ENCODE data around the gene CSTPP1.
A peak's percentile ranks its signal among the peaks of the same experiment; 100 is the strongest.
"Not testable (repeated sequence)": the region's sequence is repeated elsewhere in the genome, so short reads cannot be mapped to it uniquely, and the experiment has no call there.

CSTPP1 gene

DNA sequence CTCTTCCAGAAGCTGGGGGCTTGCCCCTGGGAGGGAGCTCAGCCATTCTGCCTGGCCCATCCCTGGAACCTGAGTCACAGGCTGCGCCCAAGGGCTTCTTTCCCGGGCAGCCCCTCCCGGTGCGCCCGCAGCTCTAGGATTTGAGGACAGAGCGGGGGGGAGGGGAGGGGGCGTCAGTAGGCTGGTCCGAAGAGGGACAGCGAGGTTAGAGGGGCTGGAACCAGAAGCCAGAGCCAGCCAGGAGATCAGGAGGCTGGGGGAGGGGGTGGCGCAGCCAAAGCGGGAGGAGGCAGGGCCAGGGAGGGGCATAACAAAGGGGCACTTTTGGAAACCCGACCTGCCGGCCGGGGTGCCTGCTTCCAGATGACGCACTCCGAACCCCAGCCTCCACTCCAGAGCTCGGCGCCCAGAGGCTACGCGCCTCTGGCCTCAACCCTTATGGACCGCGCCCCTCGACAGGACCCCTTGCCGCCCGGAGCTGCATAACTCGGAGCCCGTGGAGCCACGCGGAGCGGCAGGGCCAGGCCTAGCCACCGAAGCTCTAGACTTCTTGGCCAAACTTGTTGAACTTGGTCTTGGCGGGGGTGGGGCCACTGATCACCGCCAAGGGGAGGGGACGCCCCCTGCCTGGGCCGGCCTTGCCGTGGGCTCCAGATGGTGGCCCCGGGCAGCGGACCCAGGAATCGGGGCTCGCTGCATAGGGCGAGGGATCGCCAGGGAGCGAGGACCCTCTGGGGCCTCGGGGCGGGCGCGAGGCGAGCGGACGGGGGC, 248.9 kb downstream of the CSTPP1 start:
- DNase-seq, result peak in 2 of 3 experiments; percentile 35 to 40

GRCh38 chr11:47186076-47186699, 249.6 kb downstream of the CSTPP1 start, which contains the start of gene PACSIN3:
PACSIN3 (minus strand) TSS chr11:47186434; CDS start chr11:47182727, 3,707 bp downstream.
- peak; percentile 26 to 46 (median 45) for DNase-seq

DNA sequence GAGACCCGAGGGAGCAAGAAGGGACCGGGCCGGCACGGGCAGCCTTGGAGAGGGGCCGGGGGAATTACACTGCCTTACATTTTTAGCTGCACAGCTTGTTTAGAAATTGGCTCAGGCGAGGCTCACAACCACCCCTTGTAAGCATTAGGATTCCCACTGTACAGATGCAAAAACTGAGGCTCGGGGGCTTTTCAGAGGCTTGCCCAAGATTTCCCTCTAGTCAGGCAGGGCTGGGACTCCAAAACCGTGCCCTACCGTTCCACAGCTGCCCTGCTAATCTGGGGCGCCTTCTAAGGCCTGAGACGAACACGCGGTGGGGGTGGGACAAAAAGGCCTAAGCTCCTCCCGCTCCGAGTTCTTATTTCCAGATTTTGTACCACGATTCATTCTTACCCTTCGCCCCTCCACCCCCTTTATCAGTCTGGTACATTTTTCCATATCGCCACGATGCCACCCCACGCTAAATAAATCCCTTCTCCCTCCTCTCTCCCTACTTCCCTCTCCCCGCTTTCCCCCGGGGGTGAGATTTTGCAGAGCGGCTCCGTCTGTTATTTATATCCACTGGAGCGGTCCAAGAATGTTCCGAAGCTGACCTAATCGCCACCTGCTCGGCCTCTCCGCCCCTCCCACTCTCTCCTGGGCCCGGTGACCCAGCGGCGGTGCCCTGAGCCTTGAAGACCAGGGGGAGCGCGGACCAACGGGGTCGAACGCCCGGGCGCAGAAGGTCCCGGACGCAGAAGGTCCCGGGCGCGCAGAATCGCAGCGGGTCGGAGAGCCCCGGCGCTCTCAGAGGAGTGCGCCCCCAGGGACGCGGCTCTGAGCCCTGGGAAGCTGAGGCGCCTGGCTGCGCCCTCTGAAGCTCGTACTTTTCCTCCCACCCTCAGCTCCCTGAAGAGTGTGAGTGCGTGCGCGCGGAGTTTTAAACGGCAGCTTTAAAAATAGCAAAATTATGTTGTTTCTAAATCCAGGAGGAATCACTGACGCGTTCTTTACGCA, 250.4 kb downstream of the CSTPP1 start:
- no peak for DNase-seq

GRCh38 chr11:47187723-47188122, 251.2 kb downstream of the CSTPP1 start:
- DNase-seq, result no peak

DNA sequence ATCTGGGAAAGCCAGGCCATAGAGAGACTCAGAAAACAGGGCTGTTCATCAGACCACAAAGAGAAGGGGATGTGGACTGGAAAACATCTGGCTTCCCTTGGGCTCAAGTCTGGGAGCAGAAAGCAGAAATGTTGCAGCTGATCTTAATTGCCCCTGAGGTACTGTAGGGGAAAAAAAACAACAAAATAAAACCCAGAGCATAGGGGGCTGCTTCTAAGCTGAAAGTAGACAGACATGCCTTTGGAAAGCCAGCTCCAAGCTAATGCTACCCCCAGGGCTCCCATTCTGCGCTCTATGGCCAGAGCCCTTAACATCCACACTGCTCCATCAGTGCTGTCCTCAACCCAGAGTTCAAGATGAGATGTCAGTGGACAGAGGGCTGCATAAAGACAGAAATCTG, 251.7 kb downstream of the CSTPP1 start:
- no peak for DNase-seq

DNA sequence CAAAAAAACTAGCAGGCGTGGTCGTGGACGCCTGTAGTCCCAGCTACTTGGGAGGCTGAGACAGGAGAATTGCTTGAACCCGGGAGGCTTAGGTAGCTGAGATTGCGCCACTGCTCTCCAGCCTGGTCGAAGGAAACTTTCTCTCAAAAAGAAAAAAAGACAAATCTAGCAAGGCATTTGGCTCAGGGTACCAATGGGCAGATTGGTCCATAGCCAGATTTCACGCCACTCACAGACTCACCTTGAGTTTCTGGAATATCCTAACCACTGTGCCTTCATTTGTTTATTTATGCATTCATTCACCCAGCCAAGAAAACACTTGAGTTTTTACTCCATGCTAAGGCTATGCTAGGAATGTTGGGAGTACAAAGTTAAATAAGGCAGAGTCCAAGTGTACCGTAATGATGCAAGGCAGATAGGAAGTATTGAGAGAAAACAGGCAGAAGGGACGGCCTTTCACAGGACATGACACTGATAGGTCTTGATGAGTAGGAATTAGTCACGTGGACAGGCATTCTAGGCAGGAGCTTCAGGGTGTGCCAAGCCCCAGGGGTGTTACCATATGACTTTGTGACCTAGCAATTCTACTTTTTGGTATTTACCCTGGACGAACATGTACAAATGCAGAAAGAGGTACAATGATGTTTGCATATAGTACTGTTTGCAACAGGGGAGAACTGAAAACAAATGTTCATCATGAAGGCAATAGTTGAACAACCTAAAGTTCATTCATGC, 252.7 kb downstream of the CSTPP1 start:
- DNase-seq, result no peak

GRCh38 chr11:47191137-47191536, 254.6 kb downstream of the CSTPP1 start:
- DNase-seq, result not testable (repeated sequence)

- no peak for DNase-seq
Measured at GRCh38 chr11:47192111-47192510, 255.6 kb downstream of the CSTPP1 start.

DNA sequence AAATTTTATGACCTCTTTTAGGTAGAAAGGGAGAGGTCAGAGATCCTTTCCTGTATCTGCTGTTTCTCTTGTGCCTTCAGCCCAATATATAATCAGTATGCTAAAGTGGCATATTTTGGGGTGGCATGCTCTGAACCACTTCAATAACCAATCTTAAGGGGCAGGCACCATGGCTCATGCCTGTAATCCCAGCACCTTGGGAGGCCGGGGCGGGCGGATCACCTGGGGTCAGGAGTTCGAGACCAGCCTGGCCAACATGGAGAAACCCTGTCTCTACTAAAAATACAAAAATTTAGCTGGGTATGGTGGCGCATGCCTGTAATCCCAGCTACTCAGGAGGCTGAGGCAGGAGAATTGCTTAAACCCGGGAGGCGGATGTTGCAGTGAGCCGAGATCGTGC, 261.6 kb downstream of the CSTPP1 start:
- not testable (repeated sequence) for DNase-seq

DNA sequence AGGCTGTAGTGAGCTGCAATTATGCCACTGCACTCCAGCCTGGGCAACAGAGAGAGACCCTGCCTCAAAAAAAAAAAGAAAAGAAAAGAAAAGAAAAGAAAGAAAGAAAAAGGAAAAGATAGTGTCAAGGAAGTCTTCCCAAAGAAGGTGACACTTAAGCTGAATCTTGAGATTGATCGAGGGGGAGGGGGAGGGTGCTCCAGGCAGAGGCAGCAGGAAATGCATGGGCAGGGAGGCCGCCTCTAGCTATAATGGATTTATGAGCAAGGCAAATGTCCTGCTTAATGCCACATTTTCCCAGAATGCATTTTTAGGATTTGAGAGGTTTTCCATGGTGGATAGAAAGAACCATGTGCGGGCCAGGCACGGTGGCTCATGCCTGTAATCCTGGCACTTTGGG, 264.5 kb downstream of the CSTPP1 start:
- no peak for DNase-seq

DNA sequence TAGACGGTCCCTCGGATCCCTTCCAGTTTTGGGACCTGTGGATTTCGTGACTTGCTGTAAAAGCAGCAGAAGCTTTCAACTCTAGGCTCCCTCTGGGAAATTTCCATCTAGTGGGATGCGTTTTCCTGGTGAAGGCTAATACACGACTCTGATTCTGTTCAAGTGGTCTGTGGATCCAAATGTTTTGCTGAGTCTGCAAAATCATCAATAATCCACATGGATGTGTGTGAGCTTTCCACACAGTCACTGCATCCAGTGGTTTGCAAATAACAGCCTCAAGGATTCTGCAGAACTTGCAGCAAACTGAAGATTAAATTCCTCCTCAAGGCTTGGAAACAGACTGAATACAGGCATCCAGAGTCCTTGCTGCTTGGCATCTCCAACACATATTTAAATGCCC, 266.0 kb downstream of the CSTPP1 start:
- DNase-seq, result no peak

DNA sequence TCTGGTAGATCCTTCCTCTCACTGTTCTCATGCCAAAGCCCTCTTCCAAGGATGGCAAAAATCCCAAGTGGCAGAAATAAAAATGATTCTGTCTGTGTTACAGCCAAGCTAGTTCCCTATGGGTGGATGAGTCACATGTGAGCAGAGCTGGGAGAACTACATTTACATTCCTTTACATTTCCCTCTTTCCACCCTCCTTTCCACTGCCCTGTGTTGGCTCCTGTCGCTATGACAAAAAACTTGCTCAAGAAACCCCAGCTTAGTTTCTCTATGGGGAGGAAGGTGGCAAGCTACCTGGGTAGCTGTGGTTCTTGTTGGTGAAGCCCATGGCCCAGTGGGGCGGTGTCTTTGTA, 268.1 kb downstream of the CSTPP1 start:
- no peak for DNase-seq

DNA sequence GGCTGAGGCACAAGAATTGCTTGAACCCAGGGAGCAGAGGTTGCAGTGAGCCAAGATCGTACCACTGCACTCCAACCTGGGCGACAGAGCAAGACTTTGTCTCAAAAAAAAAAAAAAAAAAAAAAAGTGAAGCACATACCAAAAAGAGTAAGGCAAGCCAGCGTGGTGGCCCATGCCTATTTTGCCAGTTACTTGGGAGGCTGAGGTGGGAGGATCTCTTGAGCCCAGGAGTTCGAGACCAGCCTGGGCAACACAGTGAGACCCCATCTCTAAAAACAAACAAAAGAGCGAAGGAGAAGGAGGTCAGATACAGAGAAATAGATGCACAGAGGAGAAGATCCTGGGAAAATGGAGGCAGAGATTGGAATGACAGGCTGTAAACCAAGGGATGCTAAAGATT, 270.0 kb downstream of the CSTPP1 start:
- DNase-seq, result not testable (repeated sequence)

DNA sequence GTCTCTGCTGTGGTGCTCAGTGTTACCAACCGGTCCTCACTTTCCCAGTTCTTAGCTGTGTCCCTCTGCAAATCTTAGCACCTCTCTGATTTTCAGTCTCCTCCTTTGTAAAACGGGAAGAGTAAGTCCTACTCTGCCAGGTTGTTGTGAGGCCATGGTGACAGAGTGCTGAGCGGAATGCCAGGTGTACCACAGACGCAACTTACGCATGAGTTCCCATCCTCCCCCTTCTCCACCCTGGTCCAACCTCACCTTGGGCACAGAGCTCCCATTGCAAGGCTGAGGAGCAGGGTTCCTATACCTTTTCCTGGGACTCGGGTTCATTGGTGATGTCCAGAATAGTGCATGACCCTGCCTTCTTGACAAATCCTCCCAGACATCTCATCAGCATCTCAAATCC, 270.9 kb downstream of the CSTPP1 start:
- DNase-seq, result peak in 1 of 3 experiments; percentile 6

- not testable (repeated sequence) for DNase-seq
Measured at GRCh38 chr11:47208008-47208552, 271.5 kb downstream of the CSTPP1 start.

- DNase-seq, result no peak
Measured at GRCh38 chr11:47208628-47209027, 272.1 kb downstream of the CSTPP1 start.

Measured in NCI-H1417 (cell line).